GM21423 (cell line): ENCODE results near the gene POLE3.
"Not testable (repeated sequence)": the region's sequence is repeated elsewhere in the genome, so short reads cannot be mapped to it uniquely, and the experiment has no call there.

ENCODE experiments used
- ATAC-seq: cut with Tn5 transposase; IDR thresholded peaks from one replicate; pipeline ENCODE4 v1.9.1; 2021; ENCODE audit warnings: mild to moderate bottlenecking, moderate library complexity; ENCODE audit not compliant: unreplicated experiment

POLE3 gene

DNA sequence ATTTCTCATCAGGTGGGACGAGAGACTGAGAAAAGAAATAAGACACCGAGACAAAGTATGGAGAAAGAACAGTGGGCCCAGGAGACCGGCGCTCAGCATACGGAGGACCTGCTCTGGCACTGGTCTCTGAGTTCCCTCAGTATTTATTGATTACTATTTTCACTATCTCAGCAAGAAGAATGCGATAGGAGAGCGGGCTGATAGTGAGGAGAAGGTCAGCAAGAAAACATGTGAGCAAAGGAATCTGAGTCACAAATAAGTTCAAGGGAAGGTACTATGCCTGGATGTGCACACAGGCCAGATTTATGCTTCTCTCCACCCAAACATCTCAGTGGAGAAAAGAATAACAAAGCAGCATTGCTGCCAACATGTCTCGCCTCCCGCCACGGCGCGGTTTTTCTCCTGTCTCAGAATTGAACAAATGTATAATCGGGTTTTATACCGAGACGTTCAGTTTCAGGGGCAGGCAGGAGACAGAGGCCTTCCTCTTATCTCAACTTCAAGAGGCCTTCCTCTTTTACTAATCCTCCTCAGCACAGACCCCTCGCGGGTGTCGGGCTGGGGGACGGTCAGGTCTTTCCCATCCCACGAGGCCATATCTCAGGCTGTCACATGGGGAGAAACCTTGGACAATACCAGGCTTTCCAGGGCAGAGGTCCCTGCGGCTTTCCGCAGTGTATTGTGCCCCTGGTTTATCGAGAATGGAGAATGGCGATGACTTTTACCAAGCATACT lies 31.2 kb downstream of the POLE3 start:
- ATAC-seq: not testable (repeated sequence)

DNA sequence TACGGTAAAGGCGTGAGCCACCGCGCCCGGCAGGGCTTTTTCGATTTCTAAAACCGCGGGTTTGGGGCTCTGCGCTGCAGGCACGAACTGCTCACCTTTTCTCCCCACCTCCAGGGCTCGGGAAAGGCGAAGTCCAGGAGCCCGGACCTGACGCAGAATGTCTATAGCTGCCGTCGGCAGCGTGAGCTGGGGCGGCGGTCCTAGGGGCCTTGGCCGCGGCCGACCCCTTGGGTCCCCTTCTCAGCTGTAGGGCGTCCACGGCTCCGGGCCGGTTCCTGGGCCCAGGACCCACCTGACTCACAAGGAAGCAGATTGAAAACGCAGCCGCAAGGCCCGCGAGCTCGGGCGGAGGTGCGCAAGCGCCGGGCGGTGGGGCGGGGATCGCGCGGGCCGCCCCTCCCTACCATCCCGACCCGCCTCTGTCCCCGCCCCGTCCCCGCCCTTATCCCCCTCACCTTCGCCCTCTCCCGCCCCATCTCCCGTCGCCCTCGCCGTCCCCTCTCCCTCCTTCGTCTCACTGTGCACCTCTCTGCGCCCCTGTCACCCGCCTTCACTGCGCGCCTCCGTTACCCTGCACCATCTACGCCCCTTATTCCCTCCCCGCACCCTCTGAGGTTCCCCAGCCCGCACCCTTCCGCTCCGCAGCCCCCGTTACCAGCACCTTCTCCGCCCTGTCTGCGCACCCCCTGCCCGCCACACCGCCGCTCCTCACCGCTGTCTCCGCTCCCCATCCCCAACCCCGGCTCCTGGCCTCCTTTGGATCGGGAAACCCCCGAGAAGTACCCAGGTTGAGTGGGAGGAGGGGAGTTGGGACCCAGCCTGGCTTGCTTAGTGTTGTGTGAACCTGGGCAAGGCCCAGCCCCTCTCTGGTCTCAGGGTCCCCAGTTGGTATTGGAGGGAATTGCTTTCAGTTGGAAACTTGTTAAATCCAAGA lies 33.6 kb downstream of the POLE3 start, which contains the start of gene HDHD3:
Gene HDHD3, minus strand, starts transcription at position 353 of the 934 bp plus-strand sequence. CDS start 2,632 bp downstream, outside the sequence.
- peak; percentile 73 for ATAC-seq

DNA sequence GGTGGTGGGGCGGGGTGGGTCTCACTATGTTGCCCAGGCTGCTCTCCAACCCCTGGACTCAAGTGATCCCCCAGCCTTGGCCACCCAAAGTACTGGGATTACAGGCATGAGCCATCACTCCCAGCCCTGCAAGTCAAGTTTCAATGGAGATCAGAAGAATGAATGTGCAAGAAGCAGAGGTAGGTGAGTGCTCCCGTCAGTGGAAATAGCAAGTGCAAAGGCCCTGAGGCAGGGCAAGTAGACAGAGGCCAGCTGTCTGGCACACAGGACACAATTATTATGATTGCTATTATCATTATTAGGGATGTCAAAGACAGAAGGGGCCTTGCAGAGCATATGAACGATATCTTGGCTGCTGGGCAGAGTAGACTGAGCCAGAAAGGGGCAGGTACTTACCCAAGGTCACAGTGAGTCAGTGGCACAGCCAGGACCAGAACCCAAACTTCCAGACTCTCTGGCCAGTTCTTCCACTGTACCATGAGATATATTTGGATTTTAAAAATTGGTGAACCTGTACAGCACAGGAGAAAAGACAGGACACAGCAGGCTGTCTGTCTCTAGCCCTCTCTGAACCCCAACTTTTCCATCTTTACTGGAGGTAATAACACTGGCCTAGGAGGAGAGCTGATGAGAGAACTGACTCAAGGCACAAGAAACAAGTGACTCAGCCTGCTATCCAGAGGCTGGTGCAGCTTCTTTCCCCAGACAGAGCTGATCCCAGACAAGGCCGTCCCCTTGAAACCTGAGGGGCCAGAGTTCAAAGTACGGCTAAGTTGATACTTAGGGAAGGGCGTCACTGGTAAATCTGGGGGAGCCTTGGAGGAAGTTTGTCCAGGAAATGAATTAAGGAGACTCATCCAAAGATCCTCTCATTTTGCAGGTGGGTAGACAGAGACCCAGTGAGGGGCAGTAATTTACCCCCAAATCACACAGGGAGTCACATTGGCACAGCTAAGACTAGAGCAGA lies 35.1 kb downstream of the POLE3 start:
- no peak for ATAC-seq

DNA sequence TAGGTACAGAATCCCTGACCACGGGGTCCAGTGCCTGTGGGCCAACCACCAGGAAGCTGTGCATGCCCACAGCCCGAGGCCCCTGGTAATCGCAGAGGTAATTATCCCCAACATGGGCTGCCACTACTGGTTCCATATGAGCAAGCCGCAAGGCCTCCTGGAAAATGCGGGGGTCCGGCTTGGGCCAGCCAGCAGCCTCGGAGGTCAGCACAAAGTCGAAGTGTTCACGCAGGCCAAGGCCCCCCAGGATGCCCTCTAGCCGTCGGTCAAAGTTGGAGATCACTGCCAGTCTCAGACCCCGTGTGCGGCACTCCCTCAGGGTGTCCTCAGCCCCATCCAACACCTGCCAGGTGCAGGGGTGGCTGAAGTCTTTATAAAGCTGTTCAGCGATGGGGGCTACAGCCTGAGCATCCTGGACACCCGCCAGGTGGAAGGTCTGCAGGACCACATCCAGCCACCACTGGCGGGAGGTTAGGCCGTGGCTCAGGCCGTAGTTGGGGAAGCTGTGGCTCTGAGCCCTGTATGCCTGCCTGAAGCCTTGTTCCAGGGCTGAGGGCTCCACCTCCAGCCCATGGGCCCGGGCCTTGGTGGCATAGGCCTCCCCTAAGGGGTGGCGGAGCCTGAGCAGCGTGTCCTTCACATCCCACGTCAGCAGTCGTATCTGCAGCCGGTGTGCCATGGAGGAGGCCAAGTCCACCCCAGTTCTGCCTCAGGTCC lies 36.6 kb downstream of the POLE3 start:
- no peak for ATAC-seq

DNA sequence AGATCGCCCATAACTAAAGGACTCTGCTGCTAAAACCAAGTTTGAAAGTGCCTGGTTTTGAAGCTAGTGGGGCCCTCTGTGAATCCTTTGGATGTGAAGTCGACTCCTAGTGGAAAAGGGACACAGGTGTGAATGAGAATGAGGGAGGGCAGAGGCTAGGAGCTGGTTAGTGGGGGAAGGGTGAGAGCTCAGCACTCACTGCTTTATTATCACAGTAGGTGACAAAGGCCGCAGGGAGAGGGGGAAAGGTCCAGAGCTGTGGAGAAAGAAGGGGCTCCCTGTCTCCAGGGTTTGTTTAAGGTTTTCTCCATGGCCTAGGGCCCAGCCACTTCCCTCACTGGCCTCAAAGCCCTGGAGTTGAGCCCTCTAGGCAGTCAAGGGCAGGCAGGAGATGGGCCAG lies 37.2 kb downstream of the POLE3 start:
- ATAC-seq: no peak

DNA sequence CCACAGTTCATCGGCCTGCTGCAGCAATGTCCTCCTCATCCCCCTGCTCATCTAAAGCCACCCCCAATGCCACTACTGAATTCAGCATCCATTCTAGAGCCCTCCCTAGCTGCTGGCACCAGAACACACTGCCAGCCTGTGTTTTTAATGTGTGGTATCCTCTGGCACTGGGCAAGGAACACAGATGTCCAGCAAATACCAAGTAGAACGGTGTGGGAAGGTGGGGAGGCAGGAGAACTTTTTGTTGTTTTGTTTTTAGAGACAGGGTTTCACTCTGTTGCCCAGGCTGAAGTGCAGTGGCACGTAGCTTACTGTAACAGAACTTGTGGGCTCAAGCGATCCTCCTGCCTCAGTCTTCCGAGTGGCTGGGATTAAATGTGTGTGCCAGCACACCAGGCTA lies 38.4 kb downstream of the POLE3 start:
- ATAC-seq: no peak

DNA sequence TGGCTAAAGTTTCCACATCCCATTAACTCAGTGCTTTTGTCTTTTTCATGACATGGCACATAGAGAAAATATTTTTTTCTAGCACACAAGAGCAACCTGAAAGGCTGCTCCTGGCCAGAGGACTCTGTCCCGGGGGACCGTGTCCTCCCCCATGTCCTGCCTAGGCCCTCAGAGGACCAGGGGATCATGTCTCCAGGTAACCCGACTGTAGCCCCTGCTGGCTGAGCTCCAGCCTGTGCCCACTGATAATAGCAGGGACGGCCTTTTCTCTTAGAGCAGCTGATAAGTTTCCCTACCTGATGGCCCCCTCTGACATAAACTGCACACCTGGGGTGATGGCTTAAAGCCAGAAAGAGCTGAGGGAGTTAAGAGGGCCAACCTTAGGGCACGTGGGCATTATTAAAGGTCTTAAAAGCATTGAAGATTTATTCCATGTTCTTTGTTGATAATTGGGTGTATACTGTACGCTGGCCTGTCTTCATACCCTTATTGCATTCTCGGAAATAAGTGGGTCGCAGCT lies 39.6 kb downstream of the POLE3 start:
- ATAC-seq: no peak

DNA sequence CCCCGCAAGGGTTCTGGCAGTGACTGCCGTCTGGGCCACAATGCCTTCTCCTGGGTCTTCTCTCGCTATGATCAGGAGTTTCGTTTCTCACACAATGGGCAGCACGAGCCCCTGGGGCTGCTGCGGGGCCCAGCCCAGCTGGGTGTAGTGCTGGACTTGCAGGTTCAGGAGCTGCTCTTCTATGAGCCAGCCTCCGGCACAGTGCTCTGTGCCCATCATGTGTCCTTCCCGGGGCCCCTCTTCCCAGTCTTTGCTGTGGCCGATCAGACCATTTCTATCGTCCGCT lies 40.7 kb downstream of the POLE3 start:
- ATAC-seq: no peak

DNA sequence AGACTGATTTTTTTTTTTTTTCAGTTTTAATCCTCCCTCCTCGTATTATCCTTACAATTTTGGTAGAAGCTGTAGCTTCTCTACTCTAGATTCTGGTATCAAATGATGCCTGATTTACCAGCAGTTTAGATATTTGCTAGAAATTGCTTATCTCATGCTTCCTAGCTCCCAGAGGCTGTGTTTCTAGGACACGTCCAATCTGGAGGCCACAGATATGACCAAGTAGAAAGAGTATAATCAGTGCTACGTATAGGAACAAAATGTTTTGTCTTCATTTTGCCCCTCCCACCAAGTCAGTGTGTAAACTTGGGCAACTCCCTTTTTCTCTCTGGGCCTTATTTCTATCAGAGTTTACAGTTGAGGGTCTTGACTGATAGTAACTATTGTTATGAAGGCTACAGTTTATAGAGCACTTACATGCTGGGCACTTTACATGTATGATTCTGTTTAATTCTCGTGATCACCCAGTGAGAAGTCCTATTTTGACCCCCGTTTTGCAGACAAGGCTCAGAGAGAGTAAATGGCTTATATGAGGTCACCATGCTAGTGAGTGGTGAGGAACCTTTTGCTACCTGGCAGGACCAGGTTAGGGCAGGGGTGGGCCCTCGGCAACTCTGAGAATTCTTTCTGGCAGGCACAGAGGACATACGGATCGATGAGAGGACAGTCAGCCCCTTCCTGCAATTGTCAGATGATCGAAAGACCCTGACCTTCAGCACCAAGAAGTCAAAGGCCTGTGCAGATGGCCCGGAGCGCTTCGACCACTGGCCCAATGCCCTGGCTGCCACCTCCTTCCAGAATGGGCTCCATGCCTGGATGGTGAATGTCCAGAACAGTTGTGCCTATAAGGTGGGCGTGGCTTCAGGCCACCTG lies 41.3 kb downstream of the POLE3 start:
- no peak for ATAC-seq

DNA sequence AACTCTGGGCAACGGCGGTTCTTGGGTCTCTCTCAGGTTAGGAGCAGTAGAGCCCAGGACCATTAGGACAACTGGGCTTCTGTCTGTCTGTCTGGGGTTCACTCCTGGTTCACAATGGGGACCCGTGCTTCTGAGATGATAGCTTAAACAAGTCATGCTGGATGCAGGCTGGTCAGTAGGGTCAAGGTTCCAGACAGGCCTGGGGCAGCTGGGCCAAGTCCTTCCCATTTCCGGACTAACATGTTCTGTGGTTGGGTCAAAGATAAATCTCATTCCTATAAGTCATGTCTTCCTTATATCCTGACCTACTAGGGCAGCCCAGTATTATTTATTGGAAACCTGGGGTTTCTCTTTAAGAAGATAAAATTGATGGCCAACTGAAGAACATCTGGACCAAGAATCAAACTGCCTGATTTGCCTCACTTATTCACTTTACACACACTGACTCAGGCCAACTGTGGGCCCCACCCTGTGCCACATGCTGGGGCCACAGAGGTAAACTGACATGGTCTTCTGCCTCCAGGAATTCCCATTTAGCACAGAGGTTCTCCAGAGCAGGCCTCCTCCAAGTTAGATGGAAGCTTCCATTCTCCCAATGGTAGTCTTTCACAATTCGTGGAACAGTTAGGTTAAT lies 42.0 kb downstream of the POLE3 start:
- ATAC-seq: no peak

DNA sequence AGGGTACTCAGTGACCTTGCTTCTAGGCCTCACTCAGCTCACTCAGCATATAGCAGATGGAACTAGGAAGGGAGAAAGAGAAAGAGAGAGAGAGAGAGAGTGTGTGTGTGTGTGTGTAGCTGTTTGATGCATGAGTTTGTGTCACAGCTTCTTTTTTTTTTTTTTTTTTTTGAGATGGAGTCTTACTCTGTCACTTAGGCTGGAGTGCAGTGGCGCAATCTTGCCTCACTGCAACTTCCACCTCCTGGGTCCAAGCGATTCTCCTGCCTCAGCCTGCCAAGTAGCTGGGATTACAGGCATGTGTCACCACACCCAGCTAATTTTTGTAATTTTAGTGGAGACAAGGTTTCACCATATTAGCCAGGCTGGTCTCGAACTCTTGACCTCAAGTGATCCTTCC lies 44.8 kb downstream of the POLE3 start:
- ATAC-seq: not testable (repeated sequence)

DNA sequence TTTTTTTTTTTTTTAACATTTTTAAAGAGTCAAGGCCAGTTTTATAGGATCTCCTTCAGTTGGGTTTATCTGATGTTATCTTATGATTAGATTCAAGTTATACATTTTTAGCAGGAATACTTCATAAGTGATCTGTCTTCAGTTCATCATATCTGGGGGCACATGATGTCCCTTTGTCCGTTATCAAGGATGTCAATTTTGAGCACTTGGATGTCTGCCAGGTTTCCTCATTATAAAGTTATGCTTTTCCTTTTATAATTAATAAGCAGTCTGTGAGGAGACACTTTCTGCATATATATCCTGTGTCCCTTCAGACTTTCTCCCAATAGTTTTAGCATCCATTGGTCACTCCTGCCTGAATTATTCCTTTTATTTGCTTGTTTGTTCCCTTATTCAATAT lies 45.5 kb downstream of the POLE3 start:
- ATAC-seq: no peak

DNA sequence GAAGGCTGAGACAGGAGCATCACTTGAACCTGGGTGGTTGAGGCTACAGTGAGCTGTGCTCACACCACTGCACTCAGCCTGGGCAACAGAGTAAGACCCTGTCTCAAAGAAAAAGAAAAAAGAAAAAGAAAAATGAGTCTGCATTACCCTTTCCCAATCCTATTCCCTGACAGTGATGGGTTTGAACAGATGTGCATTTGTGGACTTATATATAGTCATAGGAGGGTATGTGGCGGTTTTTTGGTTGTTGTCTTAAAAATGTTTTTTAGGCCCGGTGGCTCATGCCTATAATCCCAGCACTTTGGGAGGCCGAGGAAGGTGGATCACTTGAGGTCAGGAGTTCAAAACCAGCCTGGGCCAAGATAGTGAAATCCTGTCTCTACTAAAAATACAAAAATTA lies 47.1 kb downstream of the POLE3 start:
- no peak for ATAC-seq

DNA sequence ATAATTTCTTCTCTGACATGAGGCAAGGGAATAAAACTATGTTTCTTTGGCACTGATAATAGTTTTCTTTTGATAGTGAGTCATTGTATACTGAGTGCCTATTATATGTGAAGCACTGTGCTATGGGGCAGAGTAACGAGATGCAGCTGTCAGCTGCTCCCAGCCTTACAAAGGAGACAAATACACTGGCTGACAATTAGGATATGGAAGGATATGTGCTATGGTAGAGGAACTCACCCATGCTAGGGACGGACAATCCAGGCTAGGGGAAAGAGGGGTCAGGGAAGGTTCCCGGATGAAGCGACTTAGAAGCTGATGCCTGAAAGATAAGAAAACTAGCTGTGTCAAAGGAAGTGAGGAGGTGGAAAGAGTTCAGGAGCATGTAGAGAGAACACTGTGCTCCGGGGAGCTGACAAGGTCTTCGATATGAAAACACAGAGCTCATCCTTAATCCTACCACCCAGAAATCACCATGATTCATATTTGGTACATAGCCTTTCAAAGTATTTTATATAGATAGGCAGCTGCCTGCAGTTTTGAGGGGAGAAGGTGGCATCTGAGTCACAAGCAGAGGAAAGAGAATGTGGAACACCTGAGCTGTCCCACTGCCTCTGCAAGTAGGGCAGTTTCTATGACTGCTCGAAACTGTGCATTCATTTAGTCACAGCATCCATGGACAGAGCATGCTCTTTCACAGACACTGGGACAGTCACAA lies 49.0 kb downstream of the POLE3 start:
- no peak for ATAC-seq

DNA sequence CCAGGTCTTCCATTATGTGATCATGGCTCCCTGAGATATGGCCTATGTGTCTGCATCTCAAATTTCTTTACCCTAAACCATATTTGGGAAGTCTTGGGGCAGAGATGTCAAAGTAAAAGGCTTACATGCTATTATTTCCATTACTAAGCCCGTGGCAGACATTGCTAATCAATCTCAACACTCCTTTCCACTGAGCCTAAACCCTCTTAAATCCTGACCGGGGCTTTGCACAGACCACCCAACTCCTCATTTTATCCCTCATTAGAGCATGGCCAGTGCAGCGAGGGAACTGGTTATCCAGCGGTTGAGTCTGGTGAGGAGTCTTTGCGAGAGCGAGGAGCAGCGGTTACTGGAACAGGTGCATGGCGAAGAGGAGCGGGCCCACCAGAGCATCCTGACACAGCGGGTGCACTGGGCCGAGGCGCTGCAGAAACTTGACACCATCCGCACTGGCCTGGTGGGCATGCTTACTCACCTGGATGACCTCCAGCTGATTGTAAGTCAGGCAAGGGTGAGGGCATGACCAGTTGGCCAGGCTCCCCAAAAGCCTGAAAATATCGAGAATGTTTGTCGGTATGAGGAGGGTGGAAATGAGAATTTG lies 50.1 kb downstream of the POLE3 start:
- ATAC-seq: no peak

DNA sequence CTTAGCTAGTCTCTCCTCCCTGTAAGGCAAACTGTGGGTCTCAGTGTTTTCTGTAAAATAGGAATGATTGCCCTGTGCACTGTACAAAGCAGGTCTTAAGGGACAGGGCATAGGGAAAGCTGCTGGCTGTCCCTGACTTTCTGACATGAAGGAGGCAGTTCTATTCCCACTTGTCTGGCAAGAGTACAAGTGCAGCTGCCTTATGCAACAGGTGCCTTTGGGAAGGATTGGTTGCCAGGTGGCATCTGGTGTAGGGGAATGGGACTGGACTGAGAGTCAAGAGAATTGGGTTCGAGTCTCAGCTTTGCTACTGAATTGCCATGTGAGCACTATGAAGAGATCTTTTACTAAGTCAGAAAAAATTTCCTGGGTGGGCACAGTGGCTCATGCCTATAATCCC lies 51.1 kb downstream of the POLE3 start:
- no peak for ATAC-seq
